K562 (cell line): ENCODE measurements around the gene CHD1L. TPM values are rescaled to one million over a fixed set of nuclear protein-coding genes. Genes with fewer than 3 reads are reported as not detected.

Source experiments
- ADNP ChIP-seq: fragments of 200-800 bp; sonication (Bioruptor generic); IDR thresholded peaks from 2 replicates; pipeline ENCODE4 v1.6.1; 2016; ENCODE audit warnings: missing genetic modification characterization, missing compliant biosample characterization
- ATF3 ChIP-seq, 2 experiments: fragments of 450-650 bp in 1 of 2; sonication (generic) in 1 of 2; formaldehyde crosslinking in 1 of 2; IDR thresholded peaks in 1 of 2; conservative IDR thresholded peaks in 1 of 2; 2 replicates each; pipeline versions ENCODE4 v1.6.1 to v1.8.1; 2016 to 2023; ENCODE audit warnings: mild to moderate bottlenecking in 2 of 2, moderate library complexity in 2 of 2, inconsistent platforms in 1 of 2, missing genetic modification reagents in 1 of 2
- CCAR2 ChIP-seq: fragments of 200-400 bp; formaldehyde crosslinking; IDR thresholded peaks from 2 replicates; pipeline ENCODE4 v1.6.1; 2017; ENCODE audit warnings: mild to moderate bottlenecking, low read depth, low read length
- EP400 ChIP-seq: fragments of 450-650 bp; IDR thresholded peaks from 2 replicates; pipeline ENCODE4 v1.6.1; 2017; ENCODE audit warnings: antibody characterized with exemption, mild to moderate bottlenecking, moderate library complexity
- ETV6 ChIP-seq, 3 experiments: fragments of 150-350 bp in 1 of 3; sonication (generic) in 1 of 3; formaldehyde crosslinking in 1 of 3; IDR thresholded peaks; 2 replicates each; pipeline versions ENCODE4 v1.6.1 to v1.8.0; 2014 to 2022; ENCODE audit warnings: borderline replicate concordance in 2 of 3, low read depth in 2 of 3, antibody characterized with exemption in 1 of 3, low read length in 1 of 3, mild to moderate bottlenecking in 1 of 3, missing genetic modification reagents in 1 of 3
- FOXJ2 ChIP-seq: fragments of 200-800 bp; sonication (Bioruptor generic); IDR thresholded peaks from 2 replicates; pipeline ENCODE4 v1.6.1; 2016; ENCODE audit warnings: missing genetic modification characterization, missing compliant biosample characterization
- HNRNPH1 ChIP-seq: fragments of 200-400 bp; formaldehyde crosslinking; optimal IDR thresholded peaks from 2 replicates; pipeline ENCODE3; 2017; ENCODE audit warnings: low read depth, mild to moderate bottlenecking, low read length, moderate library complexity
- ILF3 ChIP-seq: fragments of 450-650 bp; IDR thresholded peaks from 2 replicates; pipeline ENCODE4 v1.6.1; 2018; ENCODE audit warnings: antibody characterized with exemption, mild to moderate bottlenecking, moderate library complexity, borderline replicate concordance
- LCOR ChIP-seq: sonication (generic); formaldehyde crosslinking; IDR thresholded peaks from 2 replicates; pipeline ENCODE4 v1.8.0; 2022; ENCODE audit warnings: mild to moderate bottlenecking, missing genetic modification reagents
- NBN ChIP-seq: fragments of 450-650 bp; IDR thresholded peaks from 2 replicates; pipeline ENCODE4 v1.6.1; 2016; ENCODE audit warnings: low read depth, mild to moderate bottlenecking
- NR2C2 ChIP-seq, 2 experiments: fragments of 200-800 bp in 1 of 2; sonication (Bioruptor generic) in 1 of 2; sonication (generic) in 1 of 2; formaldehyde crosslinking in 1 of 2; IDR thresholded peaks; 2 replicates each; pipeline versions ENCODE4 v1.6.1 to v1.8.0; 2016 to 2022; ENCODE audit warnings: mild to moderate bottlenecking in 1 of 2, missing compliant biosample characterization in 1 of 2, missing genetic modification characterization in 1 of 2, missing genetic modification reagents in 1 of 2
- NR4A1 ChIP-seq, 2 experiments: fragments of 250-450 bp in 1 of 2; fragments of 450-650 bp in 1 of 2; sonication (Bioruptor Pico) in 1 of 2; IDR thresholded peaks; 2 replicates each; pipeline versions ENCODE4 v1.4.0 to v1.6.1; 2016 to 2020; ENCODE audit warnings: mild to moderate bottlenecking in 2 of 2, missing compliant biosample characterization in 1 of 2, missing genetic modification characterization in 1 of 2, moderate library complexity in 1 of 2
- RAD21 ChIP-seq, 2 experiments: fragments of 250-450 bp in 1 of 2; fragments of 450-650 bp in 1 of 2; sonication (Bioruptor Pico) in 1 of 2; formaldehyde crosslinking in 1 of 2; IDR thresholded peaks in 1 of 2; conservative IDR thresholded peaks in 1 of 2; 2 replicates each; pipeline versions ENCODE4 v1.4.0 to v1.8.0; 2020 to 2022; ENCODE audit warnings: mild to moderate bottlenecking in 2 of 2, moderate library complexity in 1 of 2
- RBM25 ChIP-seq: fragments of 200-400 bp; formaldehyde crosslinking; IDR thresholded peaks from 2 replicates; pipeline ENCODE4 v1.6.1; 2018; ENCODE audit warnings: low read length, low read depth, moderate library complexity; ENCODE audit not compliant: severe bottlenecking
- TAF1 ChIP-seq: IDR thresholded peaks from 2 replicates; pipeline ENCODE4 v1.6.1; 2011; ENCODE audit warnings: mild to moderate bottlenecking, low read length, moderate library complexity; ENCODE audit not compliant: insufficient read depth, control insufficient read depth, severe bottlenecking; ENCODE audit errors: extremely low read depth
- TARDBP ChIP-seq: fragments of 450-650 bp; IDR thresholded peaks from 2 replicates; pipeline ENCODE4 v1.6.1; 2016
- TRIM24 ChIP-seq, 2 experiments: fragments of 450-650 bp; IDR thresholded peaks; 2 replicates each; pipeline ENCODE4 v1.6.1; 2016
- ZNF124 ChIP-seq: sonication (generic); formaldehyde crosslinking; IDR thresholded peaks from 2 replicates; pipeline ENCODE4 v1.8.1; 2022; ENCODE audit warnings: missing genetic modification reagents
- ZNF174 ChIP-seq: fragments of 250-450 bp; sonication (Bioruptor Pico); IDR thresholded peaks from 2 replicates; pipeline ENCODE4 v1.4.0; 2020; ENCODE audit warnings: mild to moderate bottlenecking
- ZNF282 ChIP-seq: sonication (generic); formaldehyde crosslinking; IDR thresholded peaks from 2 replicates; pipeline ENCODE4 v1.8.1; 2023; ENCODE audit warnings: missing genetic modification reagents
- ZNF316 ChIP-seq: fragments of 450-650 bp; IDR thresholded peaks from 2 replicates; pipeline ENCODE4 v1.6.1; 2016
- ZSCAN32 ChIP-seq: fragments of 450-650 bp; formaldehyde crosslinking; IDR thresholded peaks from 2 replicates; pipeline ENCODE4 v1.4.0; 2020; ENCODE audit warnings: mild to moderate bottlenecking, moderate library complexity
- polyA plus RNA-seq, 8 experiments: library from polyadenylated mRNA; depleted of rRNA in 4 of 8; stranded (reverse) in 5 of 8; unstranded in 3 of 8; fragments of >200 nt; fragmentation: Nextera tagmentation in 2 of 8; fragmentation: Illumina TruSeq in 1 of 8; extraction: Ambion mirVana in 2 of 8; extraction: Trizol in 1 of 8; gene quantifications; 2 replicates each; pipeline versions ENCODE4 v1.2.1 to v1.2.3, GENCODE V29; 2011 to 2014; ENCODE audit warnings: inconsistent platforms in 1 of 8, missing spikeins in 1 of 8
- total RNA-seq, 7 experiments: library from RNA; depleted of rRNA in 6 of 7; stranded (reverse); fragments of >200 nt in 6 of 7; fragmentation: Illumina TruSeq in 2 of 7; extraction: Trizol in 2 of 7; gene quantifications; 2 replicates each; pipeline versions ENCODE4 v1.2.1 to v1.2.3, GENCODE V29; 2011 to 2021; ENCODE audit warnings: low replicate concordance in 1 of 7
- TF ChIP-seq, protein P1 (sequence below): fragments of 250-450 bp; sonication (Bioruptor Pico); IDR thresholded peaks from 2 replicates; pipeline ENCODE4 v1.5.0; 2020; ENCODE audit warnings: mild to moderate bottlenecking, borderline replicate concordance
- TF ChIP-seq, protein P2 (sequence below), 2 experiments: IDR thresholded peaks; 2 replicates each; pipeline ENCODE4 v1.6.1; 2011; ENCODE audit warnings: borderline replicate concordance in 1 of 2, control low read depth in 1 of 2, low read depth in 1 of 2, low read length in 1 of 2, mild to moderate bottlenecking in 1 of 2, mixed read lengths in 1 of 2, moderate library complexity in 1 of 2; ENCODE audit not compliant: insufficient read depth in 1 of 2, insufficient read length in 1 of 2, poor library complexity in 1 of 2, severe bottlenecking in 1 of 2; ENCODE audit errors: extremely low read depth in 1 of 2

CHD1L gene
- total and polyA plus RNA-seq, 9 of the 15 experiments (the other 6 are each of a cell fraction or from before 2014, with no cell fraction given) = 25.0 to 93.3 (median 59.1) TPM

DNA sequence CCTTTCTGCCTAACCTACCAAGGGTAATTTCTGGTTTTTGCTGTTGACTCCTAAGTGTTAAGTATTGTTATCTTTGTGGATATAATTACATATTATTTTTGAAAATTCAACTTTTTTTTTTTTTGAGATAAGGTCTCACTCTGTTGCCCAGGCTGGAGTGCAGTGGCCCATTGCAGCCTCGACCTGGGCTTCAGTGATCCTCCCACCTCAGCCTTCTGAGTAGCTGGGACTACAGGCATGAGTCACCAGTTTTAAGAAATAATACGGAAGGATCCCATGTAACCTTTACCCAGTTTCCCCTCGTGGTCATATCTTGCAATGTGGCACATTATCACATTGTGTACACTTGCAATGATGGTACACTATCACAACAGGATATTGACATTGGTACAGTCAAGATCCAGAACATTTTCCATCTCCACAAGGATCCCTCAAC lies 3.1 kb downstream of the CHD1L start (continued):
- TF ChIP-seq, protein P1, sequence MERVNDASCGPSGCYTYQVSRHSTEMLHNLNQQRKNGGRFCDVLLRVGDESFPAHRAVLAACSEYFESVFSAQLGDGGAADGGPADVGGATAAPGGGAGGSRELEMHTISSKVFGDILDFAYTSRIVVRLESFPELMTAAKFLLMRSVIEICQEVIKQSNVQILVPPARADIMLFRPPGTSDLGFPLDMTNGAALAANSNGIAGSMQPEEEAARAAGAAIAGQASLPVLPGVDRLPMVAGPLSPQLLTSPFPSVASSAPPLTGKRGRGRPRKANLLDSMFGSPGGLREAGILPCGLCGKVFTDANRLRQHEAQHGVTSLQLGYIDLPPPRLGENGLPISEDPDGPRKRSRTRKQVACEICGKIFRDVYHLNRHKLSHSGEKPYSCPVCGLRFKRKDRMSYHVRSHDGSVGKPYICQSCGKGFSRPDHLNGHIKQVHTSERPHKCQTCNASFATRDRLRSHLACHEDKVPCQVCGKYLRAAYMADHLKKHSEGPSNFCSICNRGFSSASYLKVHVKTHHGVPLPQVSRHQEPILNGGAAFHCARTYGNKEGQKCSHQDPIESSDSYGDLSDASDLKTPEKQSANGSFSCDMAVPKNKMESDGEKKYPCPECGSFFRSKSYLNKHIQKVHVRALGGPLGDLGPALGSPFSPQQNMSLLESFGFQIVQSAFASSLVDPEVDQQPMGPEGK (CRISPR knock-in tag) = no peak
- TF ChIP-seq RAD21 (CRISPR knock-in tag; conservative IDR thresholded peaks at IDR 0.05 in 1 of 2, IDR thresholded peaks at IDR 0.05 in 1 of 2) (no peak), TRIM24 (IDR thresholded peaks at IDR 0.05) (peak in 1 of 2 experiments; percentile 16; a peak in 1 of 4 replicates), CCAR2 (no peak), TARDBP (no peak), ZNF316 (0 out of 2 replicates have a peak, but pooled peaks have one; percentile 36), NR2C2 (CRISPR knock-in tag; IDR thresholded peaks at IDR 0.05) (no peak), NR2C2 (tag; IDR thresholded peaks at IDR 0.05) (peak; percentile 32; the same call in 1 of the 2 replicates), ATF3 (IDR thresholded peaks at IDR 0.05) (peak; percentile 89), ATF3 (CRISPR knock-in tag; conservative IDR thresholded peaks at IDR 0.05) (no peak), LCOR (no peak), HNRNPH1 (no peak), RBM25 (peak; percentile 51), NR4A1 (CRISPR knock-in tag; IDR thresholded peaks at IDR 0.05) (no peak), NR4A1 (tag; IDR thresholded peaks at IDR 0.05) (no peak), ZNF124 (CRISPR knock-in tag) (no peak), ZNF282 (CRISPR knock-in tag) (no peak), ZSCAN32 (CRISPR knock-in tag) (no peak), TAF1 (no peak), ILF3 (no peak), FOXJ2 (no peak), NBN (peak; percentile 39; the same call in 1 of the 2 replicates), ETV6 (IDR thresholded peaks at IDR 0.05; ENCODE audit: borderline replicate concordance in 1 of 2, low read depth in 2 of 2, low read length in 1 of 2) (no peak), ETV6 (CRISPR knock-in tag; IDR thresholded peaks at IDR 0.05; ENCODE audit: borderline replicate concordance) (no peak), EP400 (no peak), ZNF174 (CRISPR knock-in tag) (no peak), ADNP (tag) (peak; percentile 37)
- TF ChIP-seq, protein P2, sequence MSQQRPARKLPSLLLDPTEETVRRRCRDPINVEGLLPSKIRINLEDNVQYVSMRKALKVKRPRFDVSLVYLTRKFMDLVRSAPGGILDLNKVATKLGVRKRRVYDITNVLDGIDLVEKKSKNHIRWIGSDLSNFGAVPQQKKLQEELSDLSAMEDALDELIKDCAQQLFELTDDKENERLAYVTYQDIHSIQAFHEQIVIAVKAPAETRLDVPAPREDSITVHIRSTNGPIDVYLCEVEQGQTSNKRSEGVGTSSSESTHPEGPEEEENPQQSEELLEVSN (IDR thresholded peaks at IDR 0.05; ENCODE audit: borderline replicate concordance in 1 of 2, extremely low read depth in 1 of 2, insufficient read depth in 1 of 2, insufficient read length in 1 of 2, low read depth in 1 of 2, low read length in 1 of 2, poor library complexity in 1 of 2, severe bottlenecking in 1 of 2) = no peak
